OCI-LY1 (cell line): ENCODE data around the gene UGT1A4.

Experiments used
- H2AFZ ChIP-seq: fragments of 200-600 bp; sonication (generic), shearing (Covaris generic); 2 replicates; pipeline ENCODE4 v1.6.0; 2014; ENCODE audit warnings: antibody characterized with exemption, mild to moderate bottlenecking, low read length
- H3F3A ChIP-seq: fragments of 200-600 bp; sonication (generic), shearing (Covaris generic); 2 replicates; pipeline ENCODE4 v1.6.0; 2014; ENCODE audit warnings: mild to moderate bottlenecking, antibody characterized with exemption, low read length, moderate library complexity; ENCODE audit not compliant: insufficient read depth
- H3K27ac ChIP-seq: fragments of 200-600 bp; sonication (generic); 2 replicates; pipeline ENCODE4 v1.5.1; 2014; ENCODE audit warnings: low read length, mixed run types, mild to moderate bottlenecking, low read depth; ENCODE audit not compliant: poor library complexity, severe bottlenecking
- H3K27me3 ChIP-seq: fragments of 200-600 bp; sonication (generic); 2 replicates; pipeline ENCODE4 v1.6.0; 2014; ENCODE audit warnings: antibody characterized with exemption, mild to moderate bottlenecking, low read length, moderate library complexity; ENCODE audit not compliant: insufficient read depth
- H3K36me3 ChIP-seq: fragments of 200-600 bp; sonication (generic); 2 replicates; pipeline ENCODE4 v1.6.1; 2014; ENCODE audit warnings: mild to moderate bottlenecking, antibody characterized with exemption, low read length, moderate library complexity, mixed read lengths; ENCODE audit not compliant: insufficient read depth
- H3K4me1 ChIP-seq: fragments of 200-600 bp; sonication (generic); 2 replicates; pipeline ENCODE4 v1.5.1; 2014; ENCODE audit warnings: mild to moderate bottlenecking, low read length, moderate library complexity; ENCODE audit not compliant: insufficient read depth, severe bottlenecking
- H3K4me2 ChIP-seq: fragments of 200-600 bp; sonication (generic), shearing (Covaris generic); 2 replicates; pipeline ENCODE4 v1.6.1; 2014; ENCODE audit warnings: low read length
- H3K4me3 ChIP-seq: fragments of 200-600 bp; sonication (generic); 2 replicates; pipeline ENCODE4 v1.5.1; 2014; ENCODE audit warnings: low read length, low read depth, mild to moderate bottlenecking, mixed read lengths; ENCODE audit not compliant: poor library complexity, severe bottlenecking
- H3K79me2 ChIP-seq: fragments of 200-600 bp; shearing (Covaris generic); 2 replicates; pipeline ENCODE4 v1.6.1; 2016; ENCODE audit warnings: mixed run types, low read length, mixed read lengths; ENCODE audit not compliant: insufficient read depth
- H3K9ac ChIP-seq: fragments of 200-600 bp; sonication (generic), shearing (Covaris generic); 2 replicates; pipeline ENCODE4 v1.6.1; 2014; ENCODE audit warnings: mild to moderate bottlenecking, low read length, mixed read lengths
- H3K9me2 ChIP-seq: fragments of 200-600 bp; sonication (generic), shearing (Covaris generic); 2 replicates; pipeline ENCODE4 v1.6.1; 2014; ENCODE audit warnings: low read depth, mild to moderate bottlenecking, low read length, mixed read lengths
- H3K9me3 ChIP-seq: fragments of 200-600 bp; shearing (Covaris generic); 2 replicates; pipeline ENCODE4 v1.6.1; 2014; ENCODE audit warnings: low read length, mixed read lengths
- H4K20me1 ChIP-seq: fragments of 200-600 bp; sonication (generic), shearing (Covaris generic); 2 replicates; pipeline ENCODE4 v1.6.0; 2016; ENCODE audit warnings: mild to moderate bottlenecking, low read length; ENCODE audit not compliant: insufficient read depth
- EZH2 ChIP-seq: fragments of 200-600 bp; sonication (generic), shearing (Covaris generic); IDR thresholded peaks from 2 replicates; pipeline ENCODE4 v1.8.0; 2017; ENCODE audit warnings: borderline replicate concordance, mixed run types, mild to moderate bottlenecking, antibody characterized with exemption, low read length, moderate library complexity, mixed read lengths
- TF ChIP-seq, protein P1 (sequence below): fragments of 200-600 bp; sonication (generic), shearing (Covaris generic); IDR thresholded peaks from 2 replicates; pipeline ENCODE4 v1.5.1; 2017; ENCODE audit warnings: mild to moderate bottlenecking, antibody characterized with exemption, low read length, moderate library complexity, mixed read lengths

Gene UGT1A4

DNA sequence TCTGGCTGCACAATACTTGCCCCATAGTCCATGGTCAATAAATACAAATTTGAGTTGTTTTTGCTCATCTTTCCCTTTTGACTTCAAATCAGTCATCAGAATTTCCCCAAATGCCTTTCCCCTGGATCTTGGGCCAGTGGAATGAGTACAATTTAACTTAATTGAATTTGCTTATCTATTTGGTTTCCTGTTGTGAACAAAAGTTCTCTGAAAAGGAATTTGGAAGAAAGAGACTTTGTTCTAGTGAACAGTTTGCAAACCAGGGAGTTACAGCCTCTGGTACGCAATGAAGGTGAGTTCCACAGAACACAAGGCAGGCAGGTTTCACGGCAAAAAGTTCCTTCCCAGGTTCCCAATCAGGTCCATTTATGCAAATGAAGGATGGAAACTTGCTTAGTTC, 40.3 kb downstream of the UGT1A4 start:
- Histone ChIP-seq H3K9me3 (no peaks in the 10 kb centered on the region), H3K4me1 (no peaks in the 10 kb centered on the region), H3K4me3 (no peak overlapping the region), H3K9ac (no peak overlapping the region), H3K27me3 (no peaks in the 10 kb centered on the region), H4K20me1 (no peaks in the 10 kb centered on the region), H2AFZ (no peak overlapping the region), H3K27ac (no peak overlapping the region), H3K9me2 (no peaks in the 10 kb centered on the region), H3K79me2 (no peaks in the 10 kb centered on the region), H3F3A (no peaks in the 10 kb centered on the region), H3K36me3 (no peaks in the 10 kb centered on the region), H3K4me2 (no peak overlapping the region)
- TF ChIP-seq EZH2: no peak
- TF ChIP-seq, protein P1, sequence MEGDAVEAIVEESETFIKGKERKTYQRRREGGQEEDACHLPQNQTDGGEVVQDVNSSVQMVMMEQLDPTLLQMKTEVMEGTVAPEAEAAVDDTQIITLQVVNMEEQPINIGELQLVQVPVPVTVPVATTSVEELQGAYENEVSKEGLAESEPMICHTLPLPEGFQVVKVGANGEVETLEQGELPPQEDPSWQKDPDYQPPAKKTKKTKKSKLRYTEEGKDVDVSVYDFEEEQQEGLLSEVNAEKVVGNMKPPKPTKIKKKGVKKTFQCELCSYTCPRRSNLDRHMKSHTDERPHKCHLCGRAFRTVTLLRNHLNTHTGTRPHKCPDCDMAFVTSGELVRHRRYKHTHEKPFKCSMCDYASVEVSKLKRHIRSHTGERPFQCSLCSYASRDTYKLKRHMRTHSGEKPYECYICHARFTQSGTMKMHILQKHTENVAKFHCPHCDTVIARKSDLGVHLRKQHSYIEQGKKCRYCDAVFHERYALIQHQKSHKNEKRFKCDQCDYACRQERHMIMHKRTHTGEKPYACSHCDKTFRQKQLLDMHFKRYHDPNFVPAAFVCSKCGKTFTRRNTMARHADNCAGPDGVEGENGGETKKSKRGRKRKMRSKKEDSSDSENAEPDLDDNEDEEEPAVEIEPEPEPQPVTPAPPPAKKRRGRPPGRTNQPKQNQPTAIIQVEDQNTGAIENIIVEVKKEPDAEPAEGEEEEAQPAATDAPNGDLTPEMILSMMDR: no peak

GRCh38 chr2:233760043-233760442, 41.5 kb downstream of the UGT1A4 start, which contains the start of gene UGT1A1:
Gene UGT1A1, plus strand, starts transcription at chr2:233760270. Its CDS starts 18 bp downstream, at chr2:233760288.
- H3K27me3 ChIP-seq: no peaks in the 10 kb centered on the region
- H3F3A ChIP-seq: no peaks in the 10 kb centered on the region
- no peak within 1 kb of the TSS for H3K4me3 ChIP-seq
- H3K9me2 ChIP-seq: no peaks in the 10 kb centered on the region
- no peak within 1 kb of the TSS for H3K9ac ChIP-seq
- H3K9me3 ChIP-seq: no peaks in the 10 kb centered on the region
- TF ChIP-seq, protein P1: no peak
- TF ChIP-seq EZH2: no peak
- no peak within 1 kb of the TSS for H3K27ac ChIP-seq
- no peak within 1 kb of the TSS for H2AFZ ChIP-seq
- H3K4me2 ChIP-seq: no peak within 1 kb of the TSS
- H3K79me2 ChIP-seq: no peaks in the 10 kb centered on the region
- no peaks in the 10 kb centered on the region for H4K20me1 ChIP-seq
- H3K36me3 ChIP-seq: no peaks in the 10 kb centered on the region
- H3K4me1 ChIP-seq: no peaks in the 10 kb centered on the region

DNA sequence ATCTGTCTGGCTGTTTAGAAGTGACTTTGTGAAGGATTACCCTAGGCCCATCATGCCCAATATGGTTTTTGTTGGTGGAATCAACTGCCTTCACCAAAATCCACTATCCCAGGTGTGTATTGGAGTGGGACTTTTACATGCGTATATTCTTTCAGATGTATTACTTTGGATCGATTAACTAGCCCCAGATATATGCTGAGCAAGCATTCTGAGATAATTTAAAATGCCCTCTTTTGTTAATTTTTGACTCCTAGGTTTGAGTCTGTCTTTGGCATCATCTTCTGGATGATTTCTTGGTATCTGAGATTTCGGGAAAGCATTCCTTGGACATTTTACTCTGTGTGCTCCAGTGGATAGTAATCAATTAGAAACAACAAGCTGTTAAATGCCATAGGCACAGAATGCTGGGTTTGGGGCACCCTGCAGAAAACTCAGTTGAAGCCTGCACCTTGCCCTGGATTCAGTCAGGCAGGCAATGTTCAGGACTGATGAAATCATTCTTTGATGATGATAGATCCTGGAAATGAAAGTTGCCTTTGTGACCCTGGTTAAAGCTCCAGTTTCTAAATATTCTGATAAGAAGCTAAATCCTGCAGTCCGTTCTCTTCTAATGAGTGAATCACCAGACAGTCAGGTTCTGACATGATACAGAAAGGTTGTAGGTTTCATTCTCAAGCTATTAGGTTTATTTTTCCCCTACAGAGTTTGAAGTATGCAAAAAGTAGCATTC, 42.7 kb downstream of the UGT1A4 start:
- H3K9me3 ChIP-seq: no peaks in the 10 kb centered on the region
- no peaks in the 10 kb centered on the region for H3K9me2 ChIP-seq
- H3K79me2 ChIP-seq: no peaks in the 10 kb centered on the region
- H3K4me1 ChIP-seq: no peaks in the 10 kb centered on the region
- TF ChIP-seq EZH2: no peak
- TF ChIP-seq, protein P1: no peak
- no peak overlapping the region for H2AFZ ChIP-seq
- no peaks in the 10 kb centered on the region for H4K20me1 ChIP-seq
- no peaks in the 10 kb centered on the region for H3F3A ChIP-seq
- no peaks in the 10 kb centered on the region for H3K27me3 ChIP-seq
- no peak overlapping the region for H3K4me2 ChIP-seq
- H3K27ac ChIP-seq: no peak overlapping the region
- no peaks in the 10 kb centered on the region for H3K36me3 ChIP-seq
- H3K4me3 ChIP-seq: no peak overlapping the region
- H3K9ac ChIP-seq: no peak overlapping the region
